A673 (cell line): ENCODE results near the gene PJA2.

Source experiments
- EZH2 ChIP-seq: fragments of 200-600 bp; sonication (generic); IDR thresholded peaks from 2 replicates; pipeline ENCODE4 v1.6.1; 2017; ENCODE audit warnings: borderline replicate concordance, low read depth, mild to moderate bottlenecking, mixed read lengths, antibody characterized with exemption, low read length; ENCODE audit not compliant: poor library complexity, severe bottlenecking
- TF ChIP-seq, protein P1 (sequence below): fragments of 300-800, 200-600 bp; sonication (generic); conservative IDR thresholded peaks from 2 replicates; pipeline ENCODE4 v1.5.1; 2017; ENCODE audit warnings: low read depth, mild to moderate bottlenecking, antibody characterized with exemption, low read length, moderate library complexity, mixed read lengths

DNA sequence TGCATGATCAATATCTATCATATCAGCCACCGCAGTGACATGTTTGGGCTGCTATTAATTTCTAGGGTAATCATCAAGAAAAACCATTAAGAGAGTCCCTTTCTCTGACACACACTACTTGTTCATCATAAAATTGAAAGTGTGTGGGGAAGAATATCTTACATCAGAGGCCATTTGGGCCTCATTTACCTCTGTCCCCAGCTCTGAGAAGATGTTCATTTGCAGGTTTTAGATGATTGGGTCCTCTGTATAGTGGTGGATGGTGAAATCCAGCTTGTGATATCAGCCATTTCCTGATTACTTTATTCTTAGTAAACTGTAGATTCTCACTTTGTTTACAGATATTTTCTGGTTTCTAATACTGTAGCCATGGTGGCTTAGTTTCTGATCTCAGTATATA is 29.8 kb upstream of the PJA2 start:
- TF ChIP-seq, protein P1, sequence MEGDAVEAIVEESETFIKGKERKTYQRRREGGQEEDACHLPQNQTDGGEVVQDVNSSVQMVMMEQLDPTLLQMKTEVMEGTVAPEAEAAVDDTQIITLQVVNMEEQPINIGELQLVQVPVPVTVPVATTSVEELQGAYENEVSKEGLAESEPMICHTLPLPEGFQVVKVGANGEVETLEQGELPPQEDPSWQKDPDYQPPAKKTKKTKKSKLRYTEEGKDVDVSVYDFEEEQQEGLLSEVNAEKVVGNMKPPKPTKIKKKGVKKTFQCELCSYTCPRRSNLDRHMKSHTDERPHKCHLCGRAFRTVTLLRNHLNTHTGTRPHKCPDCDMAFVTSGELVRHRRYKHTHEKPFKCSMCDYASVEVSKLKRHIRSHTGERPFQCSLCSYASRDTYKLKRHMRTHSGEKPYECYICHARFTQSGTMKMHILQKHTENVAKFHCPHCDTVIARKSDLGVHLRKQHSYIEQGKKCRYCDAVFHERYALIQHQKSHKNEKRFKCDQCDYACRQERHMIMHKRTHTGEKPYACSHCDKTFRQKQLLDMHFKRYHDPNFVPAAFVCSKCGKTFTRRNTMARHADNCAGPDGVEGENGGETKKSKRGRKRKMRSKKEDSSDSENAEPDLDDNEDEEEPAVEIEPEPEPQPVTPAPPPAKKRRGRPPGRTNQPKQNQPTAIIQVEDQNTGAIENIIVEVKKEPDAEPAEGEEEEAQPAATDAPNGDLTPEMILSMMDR, result no peak
- TF ChIP-seq EZH2, result no peak
